GM21390 (cell line): ENCODE measurements around the gene PLP2.

Experiments used
- ATAC-seq: cut with Tn5 transposase; IDR thresholded peaks from one replicate; pipeline ENCODE4 v1.9.1; 2021; ENCODE audit not compliant: unreplicated experiment

PLP2 gene

DNA sequence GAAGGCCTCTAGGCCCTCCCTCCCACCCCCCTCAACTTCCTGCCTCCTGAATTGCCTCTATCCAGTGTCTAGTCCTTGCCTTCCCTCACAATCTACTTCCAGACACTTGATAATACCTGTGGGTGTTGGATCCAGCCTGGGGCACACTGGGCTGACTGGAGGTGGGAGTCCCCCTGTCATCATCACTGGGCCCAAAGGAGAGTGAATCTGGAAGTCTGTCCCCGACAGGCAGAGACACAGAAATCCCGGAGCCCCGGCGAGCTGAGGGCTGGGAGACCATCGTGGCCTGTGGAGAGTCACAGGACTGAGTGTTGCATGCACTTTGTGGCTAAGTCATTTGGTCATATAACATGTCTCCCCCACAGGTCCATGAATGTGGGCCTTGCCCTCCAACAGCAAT, 36.7 kb downstream of the PLP2 start:
- no peak for ATAC-seq

DNA sequence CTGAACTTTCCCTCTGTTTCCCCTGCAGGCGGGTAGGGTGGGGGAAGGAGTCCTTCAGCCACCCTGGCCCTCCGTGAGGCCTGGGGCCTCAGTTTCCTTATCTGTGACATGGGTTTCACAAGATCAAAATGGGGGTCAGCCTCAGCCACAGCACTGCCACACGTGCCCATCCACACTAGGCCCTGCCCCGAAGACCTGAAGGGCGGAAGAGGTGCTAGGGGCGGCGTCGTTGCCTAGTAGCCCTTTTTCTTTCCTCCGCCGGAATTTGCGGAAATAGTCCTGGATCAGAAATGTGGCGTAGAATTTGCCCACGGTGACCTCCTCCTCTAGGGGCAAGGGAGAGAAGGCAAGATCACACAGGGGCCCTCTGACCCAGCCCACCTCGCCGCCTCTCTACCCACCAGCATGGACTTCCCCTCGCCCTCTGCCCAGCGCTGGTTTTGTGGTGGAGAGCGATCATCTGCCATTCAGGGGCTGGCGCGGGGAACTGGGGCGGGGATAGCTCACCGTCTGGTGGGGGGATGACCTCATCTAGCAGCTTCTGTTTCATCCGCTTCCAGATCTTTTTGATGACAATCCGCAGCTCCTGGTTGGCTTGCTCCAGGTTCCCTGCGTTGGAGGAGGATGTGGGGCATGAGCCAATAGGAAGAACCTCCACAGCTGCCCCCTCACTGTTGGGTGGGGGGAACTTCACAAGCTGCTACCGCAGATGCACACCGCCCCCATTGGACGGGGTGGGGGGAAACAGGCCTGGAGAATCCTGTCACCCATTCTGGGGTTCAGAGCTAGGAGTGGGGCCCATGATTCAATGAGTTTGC, 37.9 kb downstream of the PLP2 start:
- ATAC-seq: no peak

DNA sequence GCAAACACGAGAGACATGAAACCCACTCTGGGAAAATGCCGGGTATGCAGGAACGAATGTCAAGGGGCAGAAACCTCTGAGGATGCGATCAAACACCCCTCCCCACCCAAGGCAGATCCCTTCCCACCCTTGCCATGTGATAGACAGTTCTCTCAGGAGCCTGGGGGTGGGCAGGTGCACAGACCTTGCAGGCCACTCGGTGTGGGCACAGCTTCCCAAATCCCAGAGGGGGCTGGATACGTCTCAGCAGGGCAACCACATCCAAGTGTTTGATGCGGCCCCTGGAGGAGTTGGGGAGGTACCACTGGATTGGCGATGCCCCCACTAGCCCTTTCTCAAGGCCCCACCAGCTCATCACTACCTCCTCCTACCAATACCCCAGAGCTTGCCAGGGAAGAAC, 38.7 kb downstream of the PLP2 start:
- no peak for ATAC-seq

DNA sequence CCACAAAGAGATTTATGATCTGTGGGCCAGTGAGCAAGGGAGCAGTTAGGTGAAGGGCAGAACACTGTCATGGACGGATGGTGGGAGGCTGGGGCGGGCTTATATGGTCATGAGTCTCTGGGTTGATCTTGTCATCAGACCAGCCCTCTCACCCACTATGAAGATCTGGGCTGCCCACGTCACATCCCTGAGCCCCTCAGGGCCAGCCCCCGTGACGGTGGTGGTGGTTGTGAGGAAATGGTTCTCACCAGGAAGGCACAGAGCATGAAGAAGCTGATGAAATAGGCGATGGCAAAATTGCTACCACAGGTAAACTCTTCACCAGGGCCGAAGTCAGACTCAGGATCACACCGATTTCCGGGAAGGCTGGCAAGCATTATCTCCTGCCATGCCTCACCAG, 39.4 kb downstream of the PLP2 start:
- ATAC-seq: no peak

DNA sequence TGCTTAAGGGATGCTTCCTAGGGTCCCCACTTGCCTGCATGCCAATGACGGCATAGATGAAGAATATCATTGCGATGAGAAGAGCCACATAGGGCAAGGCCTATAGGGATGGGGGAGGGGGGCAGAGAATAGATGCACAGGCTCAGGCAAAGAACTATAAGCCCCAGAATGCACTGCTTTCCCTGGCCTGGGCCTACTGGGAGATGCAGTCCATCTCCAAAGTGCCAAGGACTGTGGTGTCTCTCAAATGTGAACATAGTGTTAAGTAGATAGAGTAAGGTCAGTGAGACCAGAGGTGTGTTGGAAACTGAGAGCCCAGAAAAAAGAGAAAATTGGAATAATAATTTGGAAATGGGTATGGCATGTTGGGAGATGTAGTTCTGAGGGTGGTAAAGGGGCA, 40.5 kb downstream of the PLP2 start:
- no peak for ATAC-seq

DNA sequence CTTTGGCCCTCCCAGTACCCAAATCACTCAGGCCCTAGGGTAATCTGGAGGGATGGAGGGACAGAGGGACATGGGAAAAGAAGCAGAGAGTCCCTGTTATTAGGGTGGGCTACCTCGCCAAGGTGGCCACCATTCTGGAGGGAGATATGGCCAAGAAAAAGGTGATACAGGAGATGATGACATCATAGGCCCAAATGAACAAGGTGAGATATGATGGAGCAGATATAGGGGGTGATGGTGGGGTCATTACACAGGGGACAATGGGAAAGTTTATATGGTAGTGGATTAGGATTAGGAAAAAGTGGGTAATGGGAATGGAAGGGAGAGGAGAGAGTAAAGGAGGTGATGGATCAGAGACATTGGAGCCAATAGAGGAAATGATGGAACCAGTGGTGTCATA, 41.2 kb downstream of the PLP2 start:
- ATAC-seq: no peak

DNA sequence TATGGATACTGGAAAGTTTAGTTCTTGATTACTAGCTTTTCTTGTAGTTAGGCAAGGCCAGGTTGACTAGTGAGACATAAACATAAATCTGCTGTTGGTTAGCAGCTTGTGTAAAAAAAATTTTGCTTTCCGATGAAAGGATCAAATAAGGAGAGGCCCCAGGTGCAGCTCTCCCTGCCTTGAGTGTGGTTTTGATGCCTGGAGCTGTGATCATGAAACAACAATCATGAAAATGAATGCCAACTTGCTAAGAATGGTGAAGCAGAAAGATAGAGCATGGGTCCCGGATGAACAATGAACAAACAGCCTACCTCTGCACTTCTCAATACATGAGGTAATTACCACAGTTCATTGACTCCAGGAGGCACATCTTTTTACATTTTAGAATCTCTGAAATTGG, 42.7 kb downstream of the PLP2 start:
- ATAC-seq: no peak

DNA sequence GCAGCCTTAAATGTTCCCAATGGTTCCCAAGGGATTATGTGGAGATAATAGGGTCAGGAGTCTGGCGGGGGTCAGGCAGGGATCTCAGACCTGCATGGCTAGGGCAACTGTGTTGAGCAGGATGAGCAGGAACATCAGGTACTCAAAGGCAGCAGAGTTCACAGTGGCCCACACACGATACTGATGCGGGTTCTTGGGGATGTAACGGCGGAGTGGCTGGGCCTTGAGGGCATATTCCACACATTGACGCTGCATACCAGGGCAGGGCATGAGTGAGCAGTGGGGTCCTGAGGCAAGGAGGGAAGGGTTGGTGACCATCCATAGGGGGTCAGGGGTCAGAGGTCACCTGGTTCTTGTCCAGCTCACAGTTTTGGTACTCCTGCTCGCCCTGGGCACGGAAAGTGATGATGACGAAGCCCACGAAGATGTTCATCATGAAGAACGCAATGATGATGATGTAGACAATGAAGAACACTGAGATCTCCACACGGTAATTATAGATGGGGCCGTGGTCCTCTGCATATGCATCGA, 43.4 kb downstream of the PLP2 start:
- no peak for ATAC-seq

DNA sequence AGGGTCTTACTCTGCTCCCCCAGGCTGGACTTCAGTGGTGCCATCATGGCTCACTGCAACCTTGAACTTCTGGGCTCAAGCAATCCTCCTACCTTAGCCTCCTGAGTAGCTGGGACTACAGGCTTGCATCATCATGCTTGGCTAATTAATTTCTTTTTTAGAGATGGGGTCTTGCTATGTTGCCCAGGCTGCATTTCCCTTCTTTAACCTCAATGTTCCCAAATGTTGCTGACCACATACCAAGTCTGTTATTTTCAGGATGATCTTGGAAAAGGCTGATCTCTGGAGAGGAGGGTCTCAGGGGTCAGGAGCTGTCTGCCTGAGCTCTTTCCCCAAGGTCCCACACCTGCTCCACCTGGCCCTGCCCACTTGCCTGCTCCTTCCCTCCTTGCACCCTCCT, 48.4 kb downstream of the PLP2 start:
- no peak for ATAC-seq

DNA sequence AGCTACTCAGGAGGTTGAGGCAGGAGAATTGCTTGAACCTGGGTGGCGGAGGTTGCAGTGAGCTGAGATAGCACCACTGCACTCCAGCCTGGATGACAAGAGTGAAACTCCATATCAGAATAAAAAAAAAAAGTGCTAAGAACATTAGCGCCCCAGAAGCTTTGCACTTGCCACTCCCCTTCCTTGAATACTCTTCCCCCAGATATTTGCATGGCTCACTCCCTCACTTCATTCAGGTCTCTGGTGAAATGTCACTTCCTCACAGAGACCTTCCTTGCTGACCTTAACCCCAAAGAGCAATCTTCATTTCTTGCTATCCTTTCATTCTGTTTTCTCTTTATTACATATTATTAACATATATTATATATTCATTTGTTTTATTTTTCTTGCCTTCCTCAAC, 50.2 kb downstream of the PLP2 start:
- ATAC-seq: no peak
